ENCODE results near the gene BORCS5.
"Not testable (repeated sequence)": the region's sequence is repeated elsewhere in the genome, so short reads cannot be mapped to it uniquely, and the experiment has no call there.

The BORCS5 gene

GRCh38 chr12:12491606-12492005, 134.7 kb downstream of the BORCS5 start:
- TF ChIP-seq SUZ12 (IDR thresholded peaks at IDR 0.05; ENCODE audit: extremely low read depth, insufficient read depth, insufficient read length) (no peak), YY1 (IDR thresholded peaks at IDR 0.05; ENCODE audit: insufficient read depth, insufficient read length) (no peak), ZNF274 (IDR thresholded peaks at IDR 0.05; ENCODE audit: low read depth, low read length) (no peak)
- no peak overlapping the region for H3K9ac ChIP-seq (ENCODE audit: insufficient read length, low read depth)
- no peaks in the 10 kb centered on the region for H3K9me3 ChIP-seq (ENCODE audit: insufficient read depth, low read length)
- H3K36me3 ChIP-seq (ENCODE audit: insufficient read depth, insufficient read length, low read length) = peaks cover 47% of the 10 kb centered on the region
- H3K4me3 ChIP-seq (ENCODE audit: insufficient read length, low read depth) = no peak overlapping the region
- H3K4me1 ChIP-seq (ENCODE audit: insufficient read depth, insufficient read length) = no peaks in the 10 kb centered on the region
- no peaks in the 10 kb centered on the region for H3K27me3 ChIP-seq (ENCODE audit: insufficient read depth, insufficient read length)
- DNase-seq (ENCODE audit: low read depth, low spot score) = no peak

GRCh38 chr12:12492547-12492946, 135.7 kb downstream of the BORCS5 start:
- H3K4me1 ChIP-seq (ENCODE audit: insufficient read depth, insufficient read length) = no peaks in the 10 kb centered on the region
- DNase-seq (ENCODE audit: low read depth, low spot score) = no peak
- no peak for TF ChIP-seq SUZ12 (IDR thresholded peaks at IDR 0.05; ENCODE audit: extremely low read depth, insufficient read depth, insufficient read length)
- no peak for TF ChIP-seq YY1 (IDR thresholded peaks at IDR 0.05; ENCODE audit: insufficient read depth, insufficient read length)
- TF ChIP-seq ZNF274 (IDR thresholded peaks at IDR 0.05; ENCODE audit: low read depth, low read length) = no peak
- H3K9me3 ChIP-seq (ENCODE audit: insufficient read depth, low read length) = no peaks in the 10 kb centered on the region
- H3K27me3 ChIP-seq (ENCODE audit: insufficient read depth, insufficient read length) = no peaks in the 10 kb centered on the region
- H3K36me3 ChIP-seq (ENCODE audit: insufficient read depth, insufficient read length, low read length) = peaks cover 47% of the 10 kb centered on the region
- H3K4me3 ChIP-seq (ENCODE audit: insufficient read length, low read depth) = no peak overlapping the region
- H3K9ac ChIP-seq (ENCODE audit: insufficient read length, low read depth) = no peak overlapping the region

- Histone ChIP-seq H3K4me1 (ENCODE audit: insufficient read depth, insufficient read length) (no peaks in the 10 kb centered on the region), H3K4me3 (ENCODE audit: insufficient read length, low read depth) (no peak overlapping the region), H3K9me3 (ENCODE audit: insufficient read depth, low read length) (no peaks in the 10 kb centered on the region), H3K27me3 (ENCODE audit: insufficient read depth, insufficient read length) (no peaks in the 10 kb centered on the region), H3K9ac (ENCODE audit: insufficient read length, low read depth) (no peak overlapping the region), H3K36me3 (ENCODE audit: insufficient read depth, insufficient read length, low read length) (peaks cover 48% of the 10 kb centered on the region)
- TF ChIP-seq SUZ12 (IDR thresholded peaks at IDR 0.05; ENCODE audit: extremely low read depth, insufficient read depth, insufficient read length) (no peak), YY1 (IDR thresholded peaks at IDR 0.05; ENCODE audit: insufficient read depth, insufficient read length) (no peak), ZNF274 (IDR thresholded peaks at IDR 0.05; ENCODE audit: low read depth, low read length) (no peak)
- no peak for DNase-seq (ENCODE audit: low read depth, low spot score)
These were observed 138.7 kb downstream of the BORCS5 start for GRCh38 chr12:12495536-12495935.

DNA sequence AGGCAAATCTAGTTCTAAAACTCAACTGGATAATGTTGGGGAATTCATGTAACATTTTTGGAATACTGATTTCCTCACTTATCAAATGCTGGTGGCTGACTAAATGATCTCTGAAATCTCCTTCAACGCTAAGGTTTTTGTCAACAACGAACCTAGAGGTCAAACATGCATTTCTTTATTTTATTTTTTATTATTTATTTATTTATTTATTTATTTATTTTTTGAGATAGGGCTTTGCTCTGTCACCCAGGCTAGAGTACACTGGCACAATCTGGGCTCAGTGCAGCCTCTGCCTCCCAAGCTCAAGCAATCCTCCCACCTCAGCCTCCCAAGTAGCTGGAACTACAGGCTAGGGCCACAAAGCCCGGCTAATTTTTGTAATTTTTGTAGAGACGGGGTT, 141.3 kb downstream of the BORCS5 start:
- Histone ChIP-seq H3K9me3 (ENCODE audit: insufficient read depth, low read length) (no peaks in the 10 kb centered on the region), H3K4me3 (ENCODE audit: insufficient read length, low read depth) (no peak overlapping the region), H3K27me3 (ENCODE audit: insufficient read depth, insufficient read length) (no peaks in the 10 kb centered on the region), H3K4me1 (ENCODE audit: insufficient read depth, insufficient read length) (no peaks in the 10 kb centered on the region), H3K9ac (ENCODE audit: insufficient read length, low read depth) (no peak overlapping the region), H3K36me3 (ENCODE audit: insufficient read depth, insufficient read length, low read length) (peaks cover 45% of the 10 kb centered on the region)
- DNase-seq (ENCODE audit: low read depth, low spot score) = no peak
- no peak for TF ChIP-seq YY1 (IDR thresholded peaks at IDR 0.05; ENCODE audit: insufficient read depth, insufficient read length)
- TF ChIP-seq ZNF274 (IDR thresholded peaks at IDR 0.05; ENCODE audit: low read depth, low read length) = no peak

GRCh38 chr12:12499909-12500604, 143.2 kb downstream of the BORCS5 start:
- peaks cover 36% of the 10 kb centered on the region for H3K36me3 ChIP-seq (ENCODE audit: insufficient read depth, insufficient read length, low read length)
- DNase-seq (ENCODE audit: low read depth, low spot score) = no peak
- H3K4me3 ChIP-seq (ENCODE audit: insufficient read length, low read depth) = no peak overlapping the region
- H3K9me3 ChIP-seq (ENCODE audit: insufficient read depth, low read length) = no peaks in the 10 kb centered on the region
- H3K4me1 ChIP-seq (ENCODE audit: insufficient read depth, insufficient read length) = no peaks in the 10 kb centered on the region
- H3K27me3 ChIP-seq (ENCODE audit: insufficient read depth, insufficient read length) = no peaks in the 10 kb centered on the region
- no peak overlapping the region for H3K9ac ChIP-seq (ENCODE audit: insufficient read length, low read depth)
- TF ChIP-seq ZNF274 (IDR thresholded peaks at IDR 0.05; ENCODE audit: low read depth, low read length) (no peak), YY1 (IDR thresholded peaks at IDR 0.05; ENCODE audit: insufficient read depth, insufficient read length) (no peak), SUZ12 (IDR thresholded peaks at IDR 0.05; ENCODE audit: extremely low read depth, insufficient read depth, insufficient read length) (no peak)

- Histone ChIP-seq H3K4me1 (ENCODE audit: insufficient read depth, insufficient read length) (no peaks in the 10 kb centered on the region), H3K27me3 (ENCODE audit: insufficient read depth, insufficient read length) (no peaks in the 10 kb centered on the region), H3K9ac (ENCODE audit: insufficient read length, low read depth) (no peak overlapping the region), H3K36me3 (ENCODE audit: insufficient read depth, insufficient read length, low read length) (peaks cover 28% of the 10 kb centered on the region), H3K9me3 (ENCODE audit: insufficient read depth, low read length) (no peaks in the 10 kb centered on the region), H3K4me3 (ENCODE audit: insufficient read length, low read depth) (no peak overlapping the region)
- TF ChIP-seq YY1 (IDR thresholded peaks at IDR 0.05; ENCODE audit: insufficient read depth, insufficient read length) = no peak
- DNase-seq (ENCODE audit: low read depth, low spot score) = no peak
These were observed 144.2 kb downstream of the BORCS5 start for GRCh38 chr12:12501121-12501520.

GRCh38 chr12:12502130-12502814, 145.4 kb downstream of the BORCS5 start:
- H3K4me1 ChIP-seq (ENCODE audit: insufficient read depth, insufficient read length); H3K9ac ChIP-seq (ENCODE audit: insufficient read length, low read depth); H3K27me3 ChIP-seq (ENCODE audit: insufficient read depth, insufficient read length); H3K9me3 ChIP-seq (ENCODE audit: insufficient read depth, low read length); H3K4me3 ChIP-seq (ENCODE audit: insufficient read length, low read depth); DNase-seq (ENCODE audit: low read depth, low spot score): not testable (repeated sequence)
- H3K36me3 ChIP-seq (ENCODE audit: insufficient read depth, insufficient read length, low read length) = peaks cover 23% of the 10 kb centered on the region

Measured in NT2/D1 (cell line).